Endothelial cell of umbilical vein (primary cell): Measurements from ENCODE around the gene DTX2. TPM values are rescaled to one million over a fixed set of nuclear protein-coding genes. Genes with fewer than 3 reads are reported as not detected.
"Not testable (repeated sequence)": the region's sequence is repeated elsewhere in the genome, so short reads cannot be mapped to it uniquely, and the experiment has no call there.

Experiments
- BruUV-seq: library from RNA; stranded (reverse); fragments of 400-500 nt; replicated peaks from 2 replicates; lab custom pipeline; 2021; lab: Mats Ljungman, UMichigan
- CTCF ChIA-PET: fragments of 300-600, 350-600 bp; sonication (Branson Sonifier 250); formaldehyde crosslinking; loops from one replicate; lab custom pipeline; 2021; ENCODE audit warnings: antibody characterized with exemption, inconsistent platforms; lab: Charles Lee
- POLR2A ChIA-PET: fragments of 300-600, 350-600 bp; sonication (Branson Sonifier 250); formaldehyde crosslinking; loops from one replicate; lab custom pipeline; 2021; ENCODE audit warnings: antibody characterized with exemption, inconsistent platforms; lab: Charles Lee
- DNase-seq: peaks from one replicate; pipeline ENCODE4 v3.0.0-alpha.2; 2011; ENCODE audit warnings: low read depth, low spot score
- FAIRE-seq: peaks from 2 replicates; lab custom pipeline; 2011; peaks lifted over from hg19 to GRCh38; lab: Jason Lieb, UNC
- H2AFZ ChIP-seq: 2 replicates; pipeline ENCODE4 v1.6.0; 2012; ENCODE audit warnings: low read depth, low read length, control low read depth, inconsistent platforms
- H3K27ac ChIP-seq: 2 replicates; pipeline ENCODE4 v1.5.1; 2011; ENCODE audit warnings: low read depth, mild to moderate bottlenecking, control low read depth, low read length, moderate library complexity; ENCODE audit not compliant: insufficient read depth
- H3K27me3 ChIP-seq, 2 experiments: 2 replicates each; pipeline versions ENCODE4 v1.6.0 to v1.6.1; 2011; ENCODE audit warnings: low read length in 2 of 2, mixed read lengths in 1 of 2; ENCODE audit not compliant: control insufficient read depth in 2 of 2, insufficient read depth in 2 of 2
- H3K36me3 ChIP-seq, 2 experiments: 2 replicates in 1 of 2; 3 replicates in 1 of 2; pipeline ENCODE4 v1.5.1; 2011; ENCODE audit warnings: low read length in 2 of 2, mild to moderate bottlenecking in 1 of 2, moderate library complexity in 1 of 2; ENCODE audit not compliant: control insufficient read depth in 2 of 2, insufficient read depth in 2 of 2; ENCODE audit errors: extremely low read depth in 1 of 2
- H3K4me1 ChIP-seq: 3 replicates; pipeline ENCODE4 v1.5.1; 2011; ENCODE audit warnings: mild to moderate bottlenecking, low read length; ENCODE audit not compliant: control insufficient read depth, insufficient read depth; ENCODE audit errors: extremely low read depth
- H3K4me2 ChIP-seq: 2 replicates; pipeline ENCODE4 v1.6.1; 2011; ENCODE audit warnings: low read length, control low read depth, mixed read lengths; ENCODE audit not compliant: insufficient read depth
- H3K4me3 ChIP-seq, 3 experiments: fragments of 200-600 bp in 1 of 3; sonication (generic), shearing (Covaris generic) in 1 of 3; replicated peaks in 1 of 3; 2 replicates each; pipeline ENCODE4 v1.5.1; 2011 to 2016; ENCODE audit warnings: control low read depth in 3 of 3, low read length in 3 of 3, mild to moderate bottlenecking in 2 of 3, inconsistent platforms in 1 of 3, low read depth in 1 of 3, moderate library complexity in 1 of 3; ENCODE audit not compliant: insufficient read depth in 1 of 3
- H3K79me2 ChIP-seq: 2 replicates; pipeline ENCODE4 v1.6.0; 2012; ENCODE audit warnings: low read length, inconsistent platforms; ENCODE audit not compliant: control insufficient read depth, insufficient read depth
- H3K9ac ChIP-seq: replicated peaks from 2 replicates; pipeline ENCODE3; 2011; ENCODE audit warnings: low read length, control low read depth; ENCODE audit not compliant: insufficient read depth; ENCODE audit errors: extremely low read depth
- H3K9me1 ChIP-seq: replicated peaks from 3 replicates; pipeline ENCODE4 v1.6.0; 2011; ENCODE audit warnings: mild to moderate bottlenecking, low read length; ENCODE audit not compliant: control insufficient read depth, insufficient read depth; ENCODE audit errors: extremely low read depth
- H3K9me3 ChIP-seq: replicated peaks from 2 replicates; pipeline ENCODE4 v1.5.1; 2012; ENCODE audit warnings: low read length, inconsistent platforms; ENCODE audit not compliant: control insufficient read depth, insufficient read depth
- H4K20me1 ChIP-seq: replicated peaks from 2 replicates; pipeline ENCODE3; 2011; ENCODE audit warnings: mild to moderate bottlenecking, low read length; ENCODE audit not compliant: control insufficient read depth, insufficient read depth; ENCODE audit errors: extremely low read depth
- EZH2 ChIP-seq: IDR thresholded peaks from 2 replicates; pipeline ENCODE4 v1.6.1; 2012; ENCODE audit warnings: borderline replicate concordance, low read depth, mild to moderate bottlenecking, moderate library complexity, low read length, inconsistent platforms; ENCODE audit not compliant: severe bottlenecking
- FOS ChIP-seq: IDR thresholded peaks from 2 replicates; pipeline ENCODE4 v1.6.1; 2011; ENCODE audit warnings: mild to moderate bottlenecking, low read length, moderate library complexity, borderline replicate concordance; ENCODE audit not compliant: insufficient read depth
- GATA2 ChIP-seq: IDR thresholded peaks from 2 replicates; pipeline ENCODE4 v1.7.0; 2011; ENCODE audit warnings: low read depth, mild to moderate bottlenecking, moderate library complexity, mixed read lengths, low read length; ENCODE audit not compliant: insufficient read length, insufficient read depth
- JUN ChIP-seq: IDR thresholded peaks from 2 replicates; pipeline ENCODE4 v1.6.1; 2011; ENCODE audit warnings: borderline replicate concordance, low read depth; ENCODE audit not compliant: insufficient read length, insufficient read depth
- MYC ChIP-seq: IDR thresholded peaks from one replicate; pipeline ENCODE4 v1.6.1; 2011; ENCODE audit warnings: mild to moderate bottlenecking, low read depth, low read length
- POLR2A ChIP-seq: IDR thresholded peaks from 2 replicates; pipeline ENCODE4 v1.6.1; 2012; ENCODE audit warnings: low read depth, mild to moderate bottlenecking, control low read depth, low read length
- POLR2AphosphoS5 ChIP-seq: IDR thresholded peaks from 2 replicates; pipeline ENCODE4 v1.6.1; 2012; ENCODE audit warnings: low read depth, mild to moderate bottlenecking, control low read depth, low read length, moderate library complexity; ENCODE audit not compliant: insufficient read depth
- dilution Hi-C: fragments of 300-500 bp; cut with MboI; formaldehyde crosslinking; loops from one replicate; pipeline ENCODE4 v1.15.0; 2019; ENCODE audit warnings: low sequenced_read_pairs; ENCODE audit not compliant: extremely low pct_ligation_motif_present
- intact Hi-C: fragments of 100-400 bp; cut with micrococcal nuclease; formaldehyde crosslinking; loops from one replicate; pipeline ENCODE4 v1.10.0; 2022
- polyA plus RNA-seq, 4 experiments: library from polyadenylated mRNA; depleted of rRNA in 3 of 4; stranded (reverse) in 3 of 4; unstranded in 1 of 4; fragments of >200 nt; gene quantifications; 2 replicates each; pipeline versions ENCODE4 v1.2.1 to v1.2.3, GENCODE V29; 2011 to 2012; ENCODE audit warnings: missing spikeins in 1 of 4
- total RNA-seq: library from RNA; stranded (reverse); gene quantifications from 2 replicates; pipeline ENCODE4 v1.2.3, GENCODE V29; 2021
- TF ChIP-seq, protein P1 (sequence below), 2 donors: IDR thresholded peaks; 1 replicate in 1 of 2; 2 replicates in 1 of 2; pipeline ENCODE4 v1.5.1; 2011; ENCODE audit warnings: low read length in 2 of 2, mild to moderate bottlenecking in 2 of 2, moderate library complexity in 2 of 2, control low read depth in 1 of 2, inconsistent platforms in 1 of 2, low read depth in 1 of 2; ENCODE audit not compliant: insufficient read depth in 1 of 2; ENCODE audit errors: extremely low read depth in 1 of 2
- TF ChIP-seq, protein P2 (sequence below): IDR thresholded peaks from 2 replicates; pipeline ENCODE4 v1.6.1; 2011; ENCODE audit not compliant: insufficient read depth, insufficient read length

Gene DTX2
- total and polyA plus RNA-seq, 2 donors (not counting 3 experiments of a cell fraction or from before 2014, with no cell fraction given) = 8.5 to 17.1 TPM

DNA sequence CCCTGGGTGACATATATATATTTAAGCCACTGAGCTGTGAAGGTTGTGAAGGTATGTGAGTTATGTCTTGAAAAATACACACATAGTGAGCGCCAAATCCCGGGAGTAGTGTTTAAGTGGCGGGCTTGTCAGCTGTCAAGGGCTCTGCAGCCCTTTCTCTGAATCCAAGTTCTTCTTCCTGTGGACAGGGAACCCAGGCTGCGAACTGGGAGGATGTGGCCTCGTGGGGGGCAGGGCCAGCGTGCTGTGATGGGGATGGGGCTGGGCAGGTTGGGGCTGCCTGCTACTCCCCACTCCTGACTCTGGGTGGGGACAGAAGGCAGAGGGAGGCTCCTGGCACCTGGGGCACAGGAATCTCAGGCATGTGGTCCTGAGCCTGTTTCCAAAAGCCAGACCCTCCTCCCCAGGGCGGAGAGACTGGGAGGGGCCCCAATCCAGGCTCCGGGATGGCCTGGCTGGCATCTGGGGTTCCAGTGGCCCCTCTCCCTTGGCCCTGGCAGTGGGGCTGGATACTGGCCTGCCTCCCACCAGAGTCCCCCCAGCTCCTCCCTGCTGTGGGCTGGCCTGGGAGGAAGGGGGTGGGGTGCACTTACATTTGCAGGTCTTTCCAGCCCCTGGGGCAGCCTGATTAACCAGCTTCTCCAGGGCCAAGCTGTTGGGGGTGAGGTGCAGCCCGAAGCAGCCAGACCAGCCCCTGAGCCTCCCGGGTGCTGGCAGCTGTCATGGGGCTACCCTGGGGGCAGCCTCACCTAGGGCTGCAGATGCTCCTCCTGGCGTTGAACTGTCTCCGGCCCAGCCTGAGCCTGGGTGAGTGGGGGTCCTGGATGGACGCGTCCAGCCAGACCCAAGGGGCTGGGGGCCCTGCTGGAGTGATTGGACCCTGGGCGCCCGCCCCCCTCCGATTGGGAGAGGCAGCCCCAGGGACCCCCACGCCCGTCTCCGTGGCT is 48.7 kb downstream of the DTX2 start, which contains the start of gene UPK3B:
Gene UPK3B (plus strand): TSS at position 622 of the 947 bp plus-strand sequence. CDS start 101 bp downstream, at position 723.
- BruUV-seq = no TSS peak
- no peak for FAIRE-seq

GRCh38 chr7:76511200-76511910 is 49.8 kb downstream of the DTX2 start:
- H3K36me3 ChIP-seq, H2AFZ ChIP-seq, dilution Hi-C loops, H3K9me1 ChIP-seq, POLR2A ChIA-PET, FAIRE-seq, H3K9me3 ChIP-seq, H3K4me2 ChIP-seq, H3K4me1 ChIP-seq, BruUV-seq, intact Hi-C loops, H3K79me2 ChIP-seq, CTCF ChIA-PET, H3K9ac ChIP-seq, H4K20me1 ChIP-seq, DNase-seq, H3K4me3 ChIP-seq, H3K27me3 ChIP-seq, H3K27ac ChIP-seq: not testable (repeated sequence)

More for the DNA sequence above, 48.7 kb downstream of the DTX2 start, which contains the start of gene UPK3B:
- intact Hi-C loops = no loop called here
- POLR2A ChIA-PET = no interaction called here
- Histone ChIP-seq H2AFZ (no peak within 1 kb of the TSS), H3K4me2 (no peak within 1 kb of the TSS), H3K79me2 (no peaks in the 10 kb centered on the region), H3K9me1 (no peaks in the 10 kb centered on the region), H4K20me1 (no peaks in the 10 kb centered on the region), H3K9me3 (no peaks in the 10 kb centered on the region), H3K4me3 (no peak within 1 kb of the TSS), H3K27ac (no peak within 1 kb of the TSS), H3K9ac (no peak within 1 kb of the TSS), H3K4me1 (no peaks in the 10 kb centered on the region), H3K36me3 (no peaks in the 10 kb centered on the region), H3K27me3 (no peaks in the 10 kb centered on the region)
- TF ChIP-seq POLR2AphosphoS5 = no peak
- TF ChIP-seq, protein P1, sequence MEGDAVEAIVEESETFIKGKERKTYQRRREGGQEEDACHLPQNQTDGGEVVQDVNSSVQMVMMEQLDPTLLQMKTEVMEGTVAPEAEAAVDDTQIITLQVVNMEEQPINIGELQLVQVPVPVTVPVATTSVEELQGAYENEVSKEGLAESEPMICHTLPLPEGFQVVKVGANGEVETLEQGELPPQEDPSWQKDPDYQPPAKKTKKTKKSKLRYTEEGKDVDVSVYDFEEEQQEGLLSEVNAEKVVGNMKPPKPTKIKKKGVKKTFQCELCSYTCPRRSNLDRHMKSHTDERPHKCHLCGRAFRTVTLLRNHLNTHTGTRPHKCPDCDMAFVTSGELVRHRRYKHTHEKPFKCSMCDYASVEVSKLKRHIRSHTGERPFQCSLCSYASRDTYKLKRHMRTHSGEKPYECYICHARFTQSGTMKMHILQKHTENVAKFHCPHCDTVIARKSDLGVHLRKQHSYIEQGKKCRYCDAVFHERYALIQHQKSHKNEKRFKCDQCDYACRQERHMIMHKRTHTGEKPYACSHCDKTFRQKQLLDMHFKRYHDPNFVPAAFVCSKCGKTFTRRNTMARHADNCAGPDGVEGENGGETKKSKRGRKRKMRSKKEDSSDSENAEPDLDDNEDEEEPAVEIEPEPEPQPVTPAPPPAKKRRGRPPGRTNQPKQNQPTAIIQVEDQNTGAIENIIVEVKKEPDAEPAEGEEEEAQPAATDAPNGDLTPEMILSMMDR (IDR thresholded peaks at IDR 0.05; ENCODE audit: extremely low read depth in 1 of 2, insufficient read depth in 1 of 2, low read depth in 1 of 2, low read length in 2 of 2) = no peak
- no peak for TF ChIP-seq MYC
- no peak for TF ChIP-seq FOS
- TF ChIP-seq, protein P2, sequence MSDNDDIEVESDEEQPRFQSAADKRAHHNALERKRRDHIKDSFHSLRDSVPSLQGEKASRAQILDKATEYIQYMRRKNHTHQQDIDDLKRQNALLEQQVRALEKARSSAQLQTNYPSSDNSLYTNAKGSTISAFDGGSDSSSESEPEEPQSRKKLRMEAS = no peak
- TF ChIP-seq POLR2A = no peak
- TF ChIP-seq JUN = no peak
- TF ChIP-seq EZH2 = no peak
- TF ChIP-seq GATA2 = no peak
- CTCF ChIA-PET = no interaction called here
- no peak for DNase-seq
- dilution Hi-C loops = no loop called here
